GM12873 (cell line): ENCODE results near the gene MINDY4.

Experiments
- TF ChIP-seq, protein P1 (sequence below): IDR thresholded peaks from 2 replicates; pipeline ENCODE4 v1.5.1; 2012; ENCODE audit warnings: low read depth, mild to moderate bottlenecking, moderate library complexity, low read length, control low read depth; ENCODE audit not compliant: insufficient read depth; ENCODE audit errors: missing control alignments

The MINDY4 gene

DNA sequence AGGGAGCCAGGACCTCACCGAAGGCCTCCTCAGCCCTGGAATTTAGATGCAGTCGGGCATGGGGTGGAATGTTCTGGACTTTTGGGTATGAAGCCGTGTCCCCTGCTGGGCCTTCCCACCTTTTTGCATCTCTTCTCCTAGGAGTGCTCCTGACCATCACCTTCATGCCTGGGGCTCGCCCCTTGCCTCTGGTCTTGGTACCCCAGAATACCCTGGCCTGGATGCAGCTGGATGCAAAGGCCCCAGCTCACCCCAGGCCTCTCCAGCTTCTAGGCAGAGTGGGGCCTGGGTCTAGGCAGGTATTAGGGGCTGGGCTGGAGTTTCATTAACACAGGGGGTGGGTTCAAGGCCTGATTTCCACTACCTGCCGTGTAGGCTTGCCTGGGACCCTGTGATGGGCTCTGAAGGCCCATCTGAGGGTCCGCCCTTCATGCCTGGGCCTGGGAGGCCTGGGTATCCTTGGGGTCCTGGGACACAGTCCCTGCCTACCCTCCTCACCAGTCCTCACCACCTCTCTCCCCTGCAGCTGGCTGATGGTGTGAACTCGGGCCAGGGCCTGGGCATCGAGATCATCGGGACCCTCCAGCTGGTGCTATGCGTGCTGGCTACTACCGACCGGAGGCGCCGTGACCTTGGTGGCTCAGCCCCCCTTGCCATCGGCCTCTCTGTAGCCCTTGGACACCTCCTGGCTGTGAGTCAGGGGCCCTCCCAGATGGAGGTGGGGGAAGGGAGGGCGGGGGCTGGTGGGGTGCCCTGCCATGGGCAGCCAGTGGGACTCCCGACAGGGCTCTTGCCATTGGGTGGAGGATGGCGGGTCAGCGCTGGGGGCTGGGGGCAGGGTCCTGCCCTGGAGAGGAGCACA lies 150.6 kb downstream of the MINDY4 start:
- TF ChIP-seq, protein P1, sequence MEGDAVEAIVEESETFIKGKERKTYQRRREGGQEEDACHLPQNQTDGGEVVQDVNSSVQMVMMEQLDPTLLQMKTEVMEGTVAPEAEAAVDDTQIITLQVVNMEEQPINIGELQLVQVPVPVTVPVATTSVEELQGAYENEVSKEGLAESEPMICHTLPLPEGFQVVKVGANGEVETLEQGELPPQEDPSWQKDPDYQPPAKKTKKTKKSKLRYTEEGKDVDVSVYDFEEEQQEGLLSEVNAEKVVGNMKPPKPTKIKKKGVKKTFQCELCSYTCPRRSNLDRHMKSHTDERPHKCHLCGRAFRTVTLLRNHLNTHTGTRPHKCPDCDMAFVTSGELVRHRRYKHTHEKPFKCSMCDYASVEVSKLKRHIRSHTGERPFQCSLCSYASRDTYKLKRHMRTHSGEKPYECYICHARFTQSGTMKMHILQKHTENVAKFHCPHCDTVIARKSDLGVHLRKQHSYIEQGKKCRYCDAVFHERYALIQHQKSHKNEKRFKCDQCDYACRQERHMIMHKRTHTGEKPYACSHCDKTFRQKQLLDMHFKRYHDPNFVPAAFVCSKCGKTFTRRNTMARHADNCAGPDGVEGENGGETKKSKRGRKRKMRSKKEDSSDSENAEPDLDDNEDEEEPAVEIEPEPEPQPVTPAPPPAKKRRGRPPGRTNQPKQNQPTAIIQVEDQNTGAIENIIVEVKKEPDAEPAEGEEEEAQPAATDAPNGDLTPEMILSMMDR: no peak

DNA sequence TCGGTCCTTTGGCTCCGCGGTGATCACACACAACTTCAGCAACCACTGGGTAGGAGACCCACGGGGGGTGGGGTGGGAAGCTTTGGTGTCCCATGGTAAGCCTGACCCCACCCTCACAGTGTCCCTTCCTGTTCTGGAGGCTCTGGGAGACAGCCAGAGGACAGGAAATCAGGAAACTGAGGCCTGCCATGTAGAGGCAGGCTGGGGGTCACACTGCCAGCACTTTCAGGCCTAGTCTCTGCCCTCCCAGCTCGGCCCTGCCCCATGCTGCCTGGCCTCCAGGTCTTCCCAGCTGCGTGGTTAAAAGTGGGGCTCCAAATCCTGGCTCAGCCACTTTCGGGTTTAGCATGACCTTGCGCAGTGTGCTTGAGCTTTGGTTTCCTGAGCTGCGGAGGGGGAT lies 151.4 kb downstream of the MINDY4 start:
- TF ChIP-seq, protein P1: no peak

DNA sequence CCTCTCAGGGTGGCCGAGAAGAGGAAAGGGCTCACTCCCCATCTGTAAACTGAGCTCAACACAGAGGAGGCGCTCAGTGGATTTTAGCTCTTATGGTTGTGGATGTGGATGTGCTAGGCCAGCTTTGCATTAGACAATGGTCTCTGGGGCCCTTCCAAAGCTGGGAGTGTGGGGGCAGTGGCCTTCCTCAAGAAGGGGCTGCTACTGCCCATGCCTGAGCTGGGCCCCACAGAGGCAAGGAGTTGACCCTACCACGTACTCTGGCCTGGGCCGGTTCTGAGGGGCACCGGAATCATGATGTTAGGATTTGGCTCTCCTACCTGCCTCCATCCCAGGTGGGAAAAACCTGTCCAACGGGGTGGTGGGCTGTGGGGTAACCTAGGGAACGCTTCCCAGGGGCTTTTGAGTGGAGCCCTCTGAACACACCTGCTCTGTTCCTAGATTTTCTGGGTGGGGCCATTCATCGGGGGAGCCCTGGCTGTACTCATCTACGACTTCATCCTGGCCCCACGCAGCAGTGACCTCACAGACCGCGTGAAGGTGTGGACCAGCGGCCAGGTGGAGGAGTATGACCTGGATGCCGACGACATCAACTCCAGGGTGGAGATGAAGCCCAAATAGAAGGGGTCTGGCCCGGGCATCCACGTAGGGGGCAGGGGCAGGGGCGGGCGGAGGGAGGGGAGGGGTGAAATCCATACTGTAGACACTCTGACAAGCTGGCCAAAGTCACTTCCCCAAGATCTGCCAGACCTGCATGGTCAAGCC lies 152.0 kb downstream of the MINDY4 start:
- TF ChIP-seq, protein P1: no peak

DNA sequence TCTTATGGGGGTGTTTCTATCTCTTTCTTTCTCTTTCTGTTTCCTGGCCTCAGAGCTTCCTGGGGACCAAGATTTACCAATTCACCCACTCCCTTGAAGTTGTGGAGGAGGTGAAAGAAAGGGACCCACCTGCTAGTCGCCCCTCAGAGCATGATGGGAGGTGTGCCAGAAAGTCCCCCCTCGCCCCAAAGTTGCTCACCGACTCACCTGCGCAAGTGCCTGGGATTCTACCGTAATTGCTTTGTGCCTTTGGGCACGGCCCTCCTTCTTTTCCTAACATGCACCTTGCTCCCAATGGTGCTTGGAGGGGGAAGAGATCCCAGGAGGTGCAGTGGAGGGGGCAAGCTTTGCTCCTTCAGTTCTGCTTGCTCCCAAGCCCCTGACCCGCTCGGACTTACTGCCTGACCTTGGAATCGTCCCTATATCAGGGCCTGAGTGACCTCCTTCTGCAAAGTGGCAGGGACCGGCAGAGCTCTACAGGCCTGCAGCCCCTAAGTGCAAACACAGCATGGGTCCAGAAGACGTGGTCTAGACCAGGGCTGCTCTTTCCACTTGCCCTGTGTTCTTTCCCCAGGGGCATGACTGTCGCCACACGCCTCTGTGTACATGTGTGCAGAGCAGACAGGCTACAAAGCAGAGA lies 152.7 kb downstream of the MINDY4 start:
- TF ChIP-seq, protein P1: no peak

DNA sequence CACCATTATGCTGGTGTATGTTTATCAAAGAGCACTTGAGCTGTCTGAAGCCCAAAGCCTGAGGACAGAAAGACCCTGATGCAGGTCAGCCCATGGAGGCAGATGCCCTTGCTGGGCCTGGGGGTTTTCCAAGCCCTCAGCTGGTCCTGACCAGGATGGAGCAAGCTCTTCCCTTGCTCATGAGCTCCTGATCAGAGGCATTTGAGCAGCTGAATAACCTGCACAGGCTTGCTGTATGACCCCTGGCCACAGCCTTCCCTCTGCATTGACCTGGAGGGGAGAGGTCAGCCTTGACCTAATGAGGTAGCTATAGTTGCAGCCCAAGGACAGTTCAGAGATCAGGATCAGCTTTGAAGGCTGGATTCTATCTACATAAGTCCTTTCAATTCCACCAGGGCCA lies 153.4 kb downstream of the MINDY4 start:
- TF ChIP-seq, protein P1: no peak

DNA sequence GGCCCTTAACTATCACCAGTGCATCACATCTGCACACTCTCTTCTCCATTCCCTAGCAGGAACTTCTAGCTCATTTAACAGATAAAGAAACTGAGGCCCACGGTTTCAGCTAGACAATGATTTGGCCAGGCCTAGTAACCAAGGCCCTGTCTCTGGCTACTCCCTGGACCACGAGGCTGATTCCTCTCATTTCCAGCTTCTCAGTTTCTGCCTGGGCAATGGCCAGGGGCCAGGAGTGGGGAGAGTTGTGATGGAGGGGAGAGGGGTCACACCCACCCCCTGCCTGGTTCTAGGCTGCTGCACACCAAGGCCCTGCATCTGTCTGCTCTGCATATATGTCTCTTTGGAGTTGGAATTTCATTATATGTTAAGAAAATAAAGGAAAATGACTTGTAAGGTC lies 153.9 kb downstream of the MINDY4 start:
- TF ChIP-seq, protein P1: no peak

DNA sequence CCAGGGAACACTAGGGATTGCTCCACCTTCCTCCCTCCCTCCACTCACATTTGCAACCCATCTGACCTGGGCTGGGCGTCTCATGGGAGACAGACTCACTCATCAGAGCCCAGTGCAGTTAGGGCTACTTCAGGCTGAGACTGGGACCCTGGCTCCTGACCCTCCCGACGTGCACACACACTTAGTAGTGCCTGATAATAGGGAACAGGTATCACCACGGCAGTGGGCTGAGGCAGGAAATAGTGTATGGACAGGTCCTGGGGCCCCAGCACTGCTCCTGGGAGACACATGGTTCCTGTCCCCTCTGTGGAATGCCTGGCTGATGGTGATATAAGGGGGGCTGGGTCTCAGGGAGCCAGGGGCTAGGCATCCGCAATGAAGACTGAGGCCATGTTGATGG lies 154.7 kb downstream of the MINDY4 start:
- TF ChIP-seq, protein P1: no peak
